ENCODE results near the gene SPEN. TPM values are rescaled to one million over a fixed set of nuclear protein-coding genes. Genes with fewer than 3 reads are reported as not detected.
A peak's percentile ranks its signal among the peaks of the same experiment; 100 is the strongest.

The SPEN gene
- total and polyA plus RNA-seq, 9 of the 15 experiments (the other 6 are each of a cell fraction or from before 2014, with no cell fraction given), result 5.7 to 87.5 (median 27.2) TPM

GRCh38 chr1:15834406-15835204 is 12.9 kb upstream of the SPEN start (continued):
- 0 out of 2 replicates have a peak, but pooled peaks have one; percentile 3 for TF ChIP-seq SMC3 (conservative IDR thresholded peaks at IDR 0.05; ENCODE audit: insufficient read depth, low read depth, low read length)
- peak; percentile 59 for TF ChIP-seq SNIP1 (IDR thresholded peaks at IDR 0.05; ENCODE audit: low read depth)
- TF ChIP-seq CBFA2T3 (IDR thresholded peaks at IDR 0.05), result peak; percentile 7; the same call in 1 of the 2 replicates
- TF ChIP-seq, protein P1, sequence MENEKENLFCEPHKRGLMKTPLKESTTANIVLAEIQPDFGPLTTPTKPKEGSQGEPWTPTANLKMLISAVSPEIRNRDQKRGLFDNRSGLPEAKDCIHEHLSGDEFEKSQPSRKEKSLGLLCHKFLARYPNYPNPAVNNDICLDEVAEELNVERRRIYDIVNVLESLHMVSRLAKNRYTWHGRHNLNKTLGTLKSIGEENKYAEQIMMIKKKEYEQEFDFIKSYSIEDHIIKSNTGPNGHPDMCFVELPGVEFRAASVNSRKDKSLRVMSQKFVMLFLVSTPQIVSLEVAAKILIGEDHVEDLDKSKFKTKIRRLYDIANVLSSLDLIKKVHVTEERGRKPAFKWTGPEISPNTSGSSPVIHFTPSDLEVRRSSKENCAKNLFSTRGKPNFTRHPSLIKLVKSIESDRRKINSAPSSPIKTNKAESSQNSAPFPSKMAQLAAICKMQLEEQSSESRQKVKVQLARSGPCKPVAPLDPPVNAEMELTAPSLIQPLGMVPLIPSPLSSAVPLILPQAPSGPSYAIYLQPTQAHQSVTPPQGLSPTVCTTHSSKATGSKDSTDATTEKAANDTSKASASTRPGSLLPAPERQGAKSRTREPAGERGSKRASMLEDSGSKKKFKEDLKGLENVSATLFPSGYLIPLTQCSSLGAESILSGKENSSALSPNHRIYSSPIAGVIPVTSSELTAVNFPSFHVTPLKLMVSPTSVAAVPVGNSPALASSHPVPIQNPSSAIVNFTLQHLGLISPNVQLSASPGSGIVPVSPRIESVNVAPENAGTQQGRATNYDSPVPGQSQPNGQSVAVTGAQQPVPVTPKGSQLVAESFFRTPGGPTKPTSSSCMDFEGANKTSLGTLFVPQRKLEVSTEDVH (IDR thresholded peaks at IDR 0.05; ENCODE audit: low read depth, partially characterized antibody), result peak; percentile 35
- TF ChIP-seq ZNF134 (CRISPR knock-in tag; conservative IDR thresholded peaks at IDR 0.05), result peak; percentile 48; the same call in 1 of the 2 replicates
- TF ChIP-seq LARP7 (IDR thresholded peaks at IDR 0.05), result no peak
- peak; percentile 82 for TF ChIP-seq BRD9 (IDR thresholded peaks at IDR 0.05; ENCODE audit: low read depth, partially characterized antibody)
- TF ChIP-seq ZNF12 (CRISPR knock-in tag; IDR thresholded peaks at IDR 0.05), result peak; percentile 60; the same call in 1 of the 2 replicates
- TF ChIP-seq BCOR (IDR thresholded peaks at IDR 0.05), result peak; percentile 74
- TF ChIP-seq ATF6 (CRISPR knock-in tag; IDR thresholded peaks at IDR 0.05), result peak; percentile 76
- no peak for TF ChIP-seq NFATC3 (IDR thresholded peaks at IDR 0.05)
- 0 out of 2 replicates have a peak, but pooled peaks have one; percentile 1 for TF ChIP-seq SMAD3 (CRISPR knock-in tag; conservative IDR thresholded peaks at IDR 0.05)
- TF ChIP-seq EZH2 (IDR thresholded peaks at IDR 0.05; ENCODE audit: borderline replicate concordance, low read depth, low read length), result no peak
- TF ChIP-seq HNRNPL (IDR thresholded peaks at IDR 0.05; ENCODE audit: low read depth, low read length), result peak; percentile 56; the same call in 1 of the 2 replicates
- peak; percentile 4 for TF ChIP-seq CTCFL (IDR thresholded peaks at IDR 0.05; ENCODE audit: borderline replicate concordance, insufficient read depth, low read depth, low read length, poor library complexity, severe bottlenecking)
- TF ChIP-seq, protein P2, sequence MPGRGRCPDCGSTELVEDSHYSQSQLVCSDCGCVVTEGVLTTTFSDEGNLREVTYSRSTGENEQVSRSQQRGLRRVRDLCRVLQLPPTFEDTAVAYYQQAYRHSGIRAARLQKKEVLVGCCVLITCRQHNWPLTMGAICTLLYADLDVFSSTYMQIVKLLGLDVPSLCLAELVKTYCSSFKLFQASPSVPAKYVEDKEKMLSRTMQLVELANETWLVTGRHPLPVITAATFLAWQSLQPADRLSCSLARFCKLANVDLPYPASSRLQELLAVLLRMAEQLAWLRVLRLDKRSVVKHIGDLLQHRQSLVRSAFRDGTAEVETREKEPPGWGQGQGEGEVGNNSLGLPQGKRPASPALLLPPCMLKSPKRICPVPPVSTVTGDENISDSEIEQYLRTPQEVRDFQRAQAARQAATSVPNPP (IDR thresholded peaks at IDR 0.05; ENCODE audit: borderline replicate concordance, insufficient read depth, insufficient read length), result no peak
- no peak for TF ChIP-seq ZNF398 (CRISPR knock-in tag; IDR thresholded peaks at IDR 0.05)

All from K562 (cell line).